Neuronal stem cell (in vitro differentiated cells): Measurements from ENCODE around the gene KRT34.

Experiments used
- DNase-seq: peaks from one replicate; pipeline ENCODE4 v3.0.0-alpha.2; 2013; ENCODE audit warnings: low spot score
- H2AFZ ChIP-seq: one replicate; pipeline ENCODE4 v1.6.1; 2013; ENCODE audit warnings: mild to moderate bottlenecking, low read length, inconsistent platforms
- H2AK5ac ChIP-seq: 2 replicates; pipeline ENCODE4 v1.6.1; 2013; ENCODE audit warnings: low read depth, mild to moderate bottlenecking, inconsistent platforms, low read length, moderate library complexity, mixed read lengths
- H2BK120ac ChIP-seq: 2 replicates; pipeline ENCODE4 v1.6.1; 2013; ENCODE audit warnings: low read depth, mild to moderate bottlenecking, inconsistent platforms, low read length, moderate library complexity, mixed read lengths
- H2BK12ac ChIP-seq: one replicate; pipeline ENCODE4 v1.6.1; 2013; ENCODE audit warnings: low read length, inconsistent platforms
- H2BK15ac ChIP-seq: 2 replicates; pipeline ENCODE4 v1.6.1; 2013; ENCODE audit warnings: mild to moderate bottlenecking, low read length, inconsistent platforms, mixed read lengths
- H2BK5ac ChIP-seq: one replicate; pipeline ENCODE4 v1.6.1; 2013; ENCODE audit warnings: inconsistent platforms, mild to moderate bottlenecking, low read length, moderate library complexity
- H3K14ac ChIP-seq: one replicate; pipeline ENCODE4 v1.6.1; 2013; ENCODE audit warnings: low read length, inconsistent platforms
- H3K18ac ChIP-seq: 2 replicates; pipeline ENCODE4 v1.6.1; 2013; ENCODE audit warnings: low read length, inconsistent platforms
- H3K23ac ChIP-seq: 2 replicates; pipeline ENCODE4 v1.6.1; 2013; ENCODE audit warnings: low read depth, mild to moderate bottlenecking, mixed read lengths, low read length, inconsistent platforms; ENCODE audit not compliant: poor library complexity
- H3K27ac ChIP-seq: replicated peaks from 3 replicates; pipeline ENCODE4 v1.5.1; 2013; ENCODE audit warnings: low read length, inconsistent platforms
- H3K27me3 ChIP-seq, 3 experiments: 2 replicates each; pipeline ENCODE4 v1.6.1; 2013; ENCODE audit warnings: low read length in 3 of 3, mild to moderate bottlenecking in 2 of 3, inconsistent platforms in 1 of 3, low read depth in 1 of 3, mixed read lengths in 1 of 3, moderate library complexity in 1 of 3; ENCODE audit not compliant: control insufficient read depth in 3 of 3, insufficient read depth in 3 of 3
- H3K36me3 ChIP-seq, 2 donors: replicated peaks in 1 of 2; 2 replicates each; pipeline ENCODE4 v1.6.1; 2013; ENCODE audit warnings: low read length in 2 of 2; ENCODE audit not compliant: control insufficient read depth in 2 of 2, insufficient read depth in 2 of 2
- H3K4ac ChIP-seq: 2 replicates; pipeline ENCODE4 v1.6.1; 2013; ENCODE audit warnings: inconsistent platforms, mild to moderate bottlenecking, low read length, moderate library complexity
- H3K4me1 ChIP-seq, 2 donors: 1 replicate in 1 of 2; 2 replicates in 1 of 2; pipeline ENCODE4 v1.6.1; 2013; ENCODE audit warnings: low read length in 2 of 2, low read depth in 1 of 2; ENCODE audit not compliant: control insufficient read depth in 2 of 2, insufficient read depth in 1 of 2
- H3K4me2 ChIP-seq: one replicate; pipeline ENCODE4 v1.6.1; 2013; ENCODE audit warnings: mild to moderate bottlenecking, low read length, inconsistent platforms; ENCODE audit not compliant: insufficient read depth, poor library complexity, severe bottlenecking
- H3K4me3 ChIP-seq, 2 donors: 2 replicates each; pipeline ENCODE4 v1.5.1; 2013; ENCODE audit warnings: low read length in 2 of 2, mild to moderate bottlenecking in 2 of 2, inconsistent platforms in 1 of 2, moderate library complexity in 1 of 2
- H3K79me1 ChIP-seq: one replicate; pipeline ENCODE4 v1.6.1; 2013; ENCODE audit warnings: low read depth, mild to moderate bottlenecking, inconsistent platforms, low read length, moderate library complexity
- H3K9ac ChIP-seq: one replicate; pipeline ENCODE4 v1.6.1; 2013; ENCODE audit warnings: mild to moderate bottlenecking, low read depth, low read length, inconsistent platforms; ENCODE audit not compliant: poor library complexity
- H3K9me3 ChIP-seq, 2 donors: replicated peaks in 1 of 2; 2 replicates each; pipeline versions ENCODE3 to v1.6.1; 2013; ENCODE audit warnings: low read length in 2 of 2, mild to moderate bottlenecking in 2 of 2, inconsistent platforms in 1 of 2, low read depth in 1 of 2, mixed read lengths in 1 of 2, moderate library complexity in 1 of 2; ENCODE audit not compliant: control insufficient read depth in 2 of 2, insufficient read depth in 1 of 2
- H4K8ac ChIP-seq: one replicate; pipeline ENCODE4 v1.6.1; 2013; ENCODE audit warnings: low read depth, mild to moderate bottlenecking, inconsistent platforms, low read length, moderate library complexity
- H4K91ac ChIP-seq: one replicate; pipeline ENCODE4 v1.6.1; 2013; ENCODE audit warnings: low read length, low read depth, mild to moderate bottlenecking, inconsistent platforms; ENCODE audit not compliant: poor library complexity
- WGBS, 2 donors: extraction: QIAGEN DNeasy Blood & Tissue Kit; methylation state at CpG; one replicate each; pipeline ENCODE4 v1.1.7; 2013; ENCODE audit warnings: missing lambda C conversion rate in 2 of 2, mixed read lengths in 1 of 2; ENCODE audit not compliant: insufficient read length in 2 of 2, insufficient replicate concordance in 1 of 2; ENCODE audit errors: extremely low coverage in 2 of 2; 5-methylcytosine and 5-hydroxymethylcytosine counted together

KRT34 gene

DNA sequence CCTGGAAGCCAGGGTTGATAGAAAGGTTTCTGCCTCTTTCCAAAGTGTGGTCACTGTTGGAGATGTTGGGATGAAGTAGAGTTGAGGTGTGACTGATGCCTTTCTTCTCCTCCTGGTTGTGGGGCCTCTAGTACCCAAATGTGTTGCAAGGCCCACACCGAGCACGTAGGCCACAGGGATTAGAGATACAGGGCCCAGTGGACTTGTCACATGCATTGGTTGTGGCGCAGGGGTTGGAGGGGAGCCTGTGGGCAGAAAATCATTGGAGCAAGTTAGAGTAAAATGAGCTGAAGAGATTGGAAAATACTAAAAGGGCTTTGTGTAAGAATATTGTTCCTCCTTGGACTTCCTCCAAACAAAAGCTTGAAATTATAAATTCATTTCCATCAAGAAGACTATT is 36.1 kb downstream of the KRT34 start:
- no peak overlapping the region for H4K8ac ChIP-seq
- no peak overlapping the region for H3K23ac ChIP-seq
- H2BK15ac ChIP-seq, result no peak overlapping the region
- peaks cover 0 to 3% of the 10 kb centered on the region in 2 donors for H3K9me3 ChIP-seq
- no peak overlapping the region for H3K14ac ChIP-seq
- no peaks in the 10 kb centered on the region for H3K79me1 ChIP-seq
- no peak overlapping the region for H3K9ac ChIP-seq
- H3K4me3 ChIP-seq, result no peak overlapping the region
- DNase-seq, result no peak
- no peak overlapping the region for H3K4ac ChIP-seq
- H3K4me1 ChIP-seq, result no peaks in the 10 kb centered on the region
- H2AFZ ChIP-seq, result no peak overlapping the region
- no peaks in the 10 kb centered on the region for H3K36me3 ChIP-seq
- no peak overlapping the region for H2BK120ac ChIP-seq
- H3K27ac ChIP-seq, result no peak overlapping the region
- no CpG with 5 or more reads among the region's 3 CpGs for WGBS, 2 donors
- H2AK5ac ChIP-seq, result no peak overlapping the region
- H2BK5ac ChIP-seq, result no peak overlapping the region
- no peak overlapping the region for H2BK12ac ChIP-seq
- H3K27me3 ChIP-seq, result no peaks in the 10 kb centered on the region
- H4K91ac ChIP-seq, result no peak overlapping the region
- H3K4me2 ChIP-seq, result no peak overlapping the region
- no peak overlapping the region for H3K18ac ChIP-seq

GRCh38 chr17:41343029-41343428 is 39.1 kb downstream of the KRT34 start:
- Histone ChIP-seq H3K18ac (no peak overlapping the region), H4K8ac (no peak overlapping the region), H3K4me2 (no peak overlapping the region), H3K4me3 (no peak overlapping the region), H3K79me1 (no peaks in the 10 kb centered on the region), H2BK12ac (no peak overlapping the region), H3K23ac (no peak overlapping the region), H3K36me3 (no peaks in the 10 kb centered on the region), H3K4ac (no peak overlapping the region), H3K9ac (no peak overlapping the region), H2AFZ (no peak overlapping the region), H2BK120ac (no peak overlapping the region), H3K27me3 (no peaks in the 10 kb centered on the region), H4K91ac (no peak overlapping the region), H3K4me1 (no peaks in the 10 kb centered on the region), H3K9me3 (peaks cover 0 to 3% of the 10 kb centered on the region in 2 donors), H2BK15ac (no peak overlapping the region), H2BK5ac (no peak overlapping the region), H2AK5ac (no peak overlapping the region), H3K14ac (no peak overlapping the region), H3K27ac (no peak overlapping the region)
- no peak for DNase-seq
- WGBS, 2 donors, result no CpG with 5 or more reads among the region's 3 CpGs

DNA sequence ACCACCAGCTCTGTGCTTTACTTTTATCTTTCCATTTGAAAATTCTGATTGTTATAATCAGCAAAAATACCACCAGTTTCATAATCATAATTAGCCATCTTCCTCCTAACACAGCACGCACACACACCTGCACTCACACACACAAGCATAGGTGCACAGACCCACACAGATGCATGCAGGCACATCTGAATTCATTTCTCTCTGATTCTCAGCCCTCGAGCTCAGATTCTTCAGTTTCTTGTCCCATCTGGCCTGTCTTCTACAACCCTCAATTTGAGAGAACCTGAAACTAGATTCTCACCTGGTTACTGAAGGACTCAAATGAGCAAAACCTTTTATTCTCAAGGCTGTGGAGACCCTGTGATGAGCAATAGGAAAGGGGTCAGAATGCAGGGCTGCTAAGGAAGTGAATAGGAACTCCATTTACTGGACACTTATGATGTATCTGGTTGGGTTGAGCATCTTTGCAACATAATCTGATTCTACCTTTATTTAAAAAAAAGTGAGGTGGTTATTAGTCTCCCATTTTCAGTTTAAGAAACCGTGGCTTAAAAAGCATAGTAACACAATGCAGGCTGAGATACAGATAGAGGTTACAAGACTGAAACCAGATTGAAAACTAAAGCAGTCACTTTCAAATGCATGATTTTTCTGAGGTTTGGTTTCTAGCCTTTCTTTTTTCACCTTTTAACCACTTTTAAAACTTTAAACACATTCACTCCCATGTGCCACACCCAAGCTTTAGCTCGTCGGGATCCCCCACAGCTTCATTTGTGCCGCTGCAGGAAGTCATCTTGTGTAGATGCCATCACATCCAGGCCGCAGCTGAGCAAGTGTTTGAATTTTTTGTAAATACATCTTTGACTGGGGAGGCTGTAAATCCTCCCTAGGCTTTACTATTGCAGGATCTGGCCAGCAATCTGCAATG is 40.9 kb downstream of the KRT34 start:
- no peaks in the 10 kb centered on the region for H3K4me1 ChIP-seq
- H3K79me1 ChIP-seq, result no peaks in the 10 kb centered on the region
- H3K36me3 ChIP-seq, result no peaks in the 10 kb centered on the region
- H3K14ac ChIP-seq, result no peak overlapping the region
- no peak overlapping the region for H3K4ac ChIP-seq
- H3K4me3 ChIP-seq, result no peak overlapping the region
- H2BK15ac ChIP-seq, result no peak overlapping the region
- no peak overlapping the region for H2BK12ac ChIP-seq
- no CpG with 5 or more reads among the region's 7 CpGs for WGBS, 2 donors
- H2AFZ ChIP-seq, result no peak overlapping the region
- H4K91ac ChIP-seq, result no peak overlapping the region
- H3K27me3 ChIP-seq, result no peaks in the 10 kb centered on the region
- H3K18ac ChIP-seq, result no peak overlapping the region
- no peak overlapping the region for H4K8ac ChIP-seq
- H2AK5ac ChIP-seq, result no peak overlapping the region
- no peak overlapping the region for H2BK120ac ChIP-seq
- no peak for DNase-seq
- no peak overlapping the region for H2BK5ac ChIP-seq
- no peak overlapping the region for H3K23ac ChIP-seq
- H3K9ac ChIP-seq, result no peak overlapping the region
- no peak overlapping the region for H3K4me2 ChIP-seq
- peaks cover 0 to 3% of the 10 kb centered on the region in 2 donors for H3K9me3 ChIP-seq
- H3K27ac ChIP-seq, result no peak overlapping the region

- Histone ChIP-seq H3K79me1 (no peaks in the 10 kb centered on the region), H3K36me3 (no peaks in the 10 kb centered on the region)
- WGBS, 2 donors, result no CpG with 5 or more reads among the region's 3 CpGs
These were observed 41.6 kb downstream of the KRT34 start for GRCh38 chr17:41340494-41340893.

More at GRCh38 chr17:41340494-41340893, 41.6 kb downstream of the KRT34 start:
- H3K9ac ChIP-seq, result no peak overlapping the region
- H2BK5ac ChIP-seq, result no peak overlapping the region
- no peak overlapping the region for H2BK15ac ChIP-seq
- no peaks in the 10 kb centered on the region for H3K4me1 ChIP-seq
- H4K91ac ChIP-seq, result no peak overlapping the region
- no peak overlapping the region for H3K14ac ChIP-seq
- DNase-seq, result no peak
- no peak overlapping the region for H2BK120ac ChIP-seq
- no peak overlapping the region for H3K4ac ChIP-seq
- no peak overlapping the region for H2AK5ac ChIP-seq
- H2AFZ ChIP-seq, result no peak overlapping the region
- no peak overlapping the region for H3K4me3 ChIP-seq
- H3K18ac ChIP-seq, result no peak overlapping the region
- no peak overlapping the region for H4K8ac ChIP-seq
- no peak overlapping the region for H3K4me2 ChIP-seq
- H3K27me3 ChIP-seq, result no peaks in the 10 kb centered on the region
- peaks cover 0 to 3% of the 10 kb centered on the region in 2 donors for H3K9me3 ChIP-seq
- no peak overlapping the region for H3K23ac ChIP-seq
- H3K27ac ChIP-seq, result no peak overlapping the region
- no peak overlapping the region for H2BK12ac ChIP-seq
